ENCODE data around the gene PITPNB.

DNA sequence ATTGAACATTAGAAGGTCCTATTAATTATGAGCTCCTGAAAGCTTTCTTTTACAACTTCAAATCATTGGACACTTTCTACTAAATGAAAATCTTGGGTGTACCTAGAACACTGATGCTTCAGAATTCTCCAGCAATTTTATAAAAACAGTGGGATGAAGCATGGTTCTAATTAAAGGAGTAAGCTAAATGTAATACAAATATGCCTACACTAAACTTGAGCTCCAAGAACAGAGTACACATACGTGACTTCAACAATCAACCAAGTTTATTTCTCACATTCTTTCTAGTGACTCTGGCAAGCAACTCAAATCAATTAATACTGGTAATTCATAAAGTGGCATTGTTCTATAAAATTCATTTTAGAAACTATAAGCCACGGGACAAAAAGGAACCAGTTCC is 55.5 kb downstream of the PITPNB start:
- TF ChIP-seq, protein P1, sequence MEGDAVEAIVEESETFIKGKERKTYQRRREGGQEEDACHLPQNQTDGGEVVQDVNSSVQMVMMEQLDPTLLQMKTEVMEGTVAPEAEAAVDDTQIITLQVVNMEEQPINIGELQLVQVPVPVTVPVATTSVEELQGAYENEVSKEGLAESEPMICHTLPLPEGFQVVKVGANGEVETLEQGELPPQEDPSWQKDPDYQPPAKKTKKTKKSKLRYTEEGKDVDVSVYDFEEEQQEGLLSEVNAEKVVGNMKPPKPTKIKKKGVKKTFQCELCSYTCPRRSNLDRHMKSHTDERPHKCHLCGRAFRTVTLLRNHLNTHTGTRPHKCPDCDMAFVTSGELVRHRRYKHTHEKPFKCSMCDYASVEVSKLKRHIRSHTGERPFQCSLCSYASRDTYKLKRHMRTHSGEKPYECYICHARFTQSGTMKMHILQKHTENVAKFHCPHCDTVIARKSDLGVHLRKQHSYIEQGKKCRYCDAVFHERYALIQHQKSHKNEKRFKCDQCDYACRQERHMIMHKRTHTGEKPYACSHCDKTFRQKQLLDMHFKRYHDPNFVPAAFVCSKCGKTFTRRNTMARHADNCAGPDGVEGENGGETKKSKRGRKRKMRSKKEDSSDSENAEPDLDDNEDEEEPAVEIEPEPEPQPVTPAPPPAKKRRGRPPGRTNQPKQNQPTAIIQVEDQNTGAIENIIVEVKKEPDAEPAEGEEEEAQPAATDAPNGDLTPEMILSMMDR (conservative IDR thresholded peaks at IDR 0.05): no peak
- no peak for TF ChIP-seq ZFX (IDR thresholded peaks at IDR 0.05)
